Measurements from ENCODE around the gene TBC1D14. TPM values are rescaled to one million over a fixed set of nuclear protein-coding genes. Genes with fewer than 3 reads are reported as not detected.

TBC1D14 gene
- total RNA-seq, 1 donor from 2014 or later, result 103 TPM

DNA sequence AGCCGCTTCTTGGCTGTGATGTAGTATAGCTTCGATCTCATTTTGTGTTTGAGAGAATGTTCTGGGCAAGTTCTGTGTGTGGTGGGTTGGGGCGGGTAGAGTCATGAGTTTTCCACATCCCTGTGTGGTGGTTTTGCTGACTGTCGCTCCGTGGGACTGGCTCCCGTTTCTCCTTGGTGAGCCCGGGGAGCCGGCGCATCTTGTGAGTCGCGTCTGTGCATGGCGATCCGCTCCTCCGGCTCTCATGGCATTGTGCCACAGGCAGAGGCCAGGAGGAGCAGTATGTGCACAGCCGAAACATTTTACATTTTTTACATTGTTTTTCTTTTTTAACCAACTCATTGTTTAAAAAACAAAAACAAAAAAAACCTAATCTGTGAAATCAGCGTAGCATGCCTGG, 27.7 kb upstream of the TBC1D14 start:
- FAIRE-seq (no peak), DNase-seq (ENCODE audit: low read depth) (no peak)
- H3K36me3 ChIP-seq (ENCODE audit: control insufficient read depth, insufficient read depth, low read length), result peaks cover 21% of the 10 kb centered on the region
- TF ChIP-seq, protein P1, sequence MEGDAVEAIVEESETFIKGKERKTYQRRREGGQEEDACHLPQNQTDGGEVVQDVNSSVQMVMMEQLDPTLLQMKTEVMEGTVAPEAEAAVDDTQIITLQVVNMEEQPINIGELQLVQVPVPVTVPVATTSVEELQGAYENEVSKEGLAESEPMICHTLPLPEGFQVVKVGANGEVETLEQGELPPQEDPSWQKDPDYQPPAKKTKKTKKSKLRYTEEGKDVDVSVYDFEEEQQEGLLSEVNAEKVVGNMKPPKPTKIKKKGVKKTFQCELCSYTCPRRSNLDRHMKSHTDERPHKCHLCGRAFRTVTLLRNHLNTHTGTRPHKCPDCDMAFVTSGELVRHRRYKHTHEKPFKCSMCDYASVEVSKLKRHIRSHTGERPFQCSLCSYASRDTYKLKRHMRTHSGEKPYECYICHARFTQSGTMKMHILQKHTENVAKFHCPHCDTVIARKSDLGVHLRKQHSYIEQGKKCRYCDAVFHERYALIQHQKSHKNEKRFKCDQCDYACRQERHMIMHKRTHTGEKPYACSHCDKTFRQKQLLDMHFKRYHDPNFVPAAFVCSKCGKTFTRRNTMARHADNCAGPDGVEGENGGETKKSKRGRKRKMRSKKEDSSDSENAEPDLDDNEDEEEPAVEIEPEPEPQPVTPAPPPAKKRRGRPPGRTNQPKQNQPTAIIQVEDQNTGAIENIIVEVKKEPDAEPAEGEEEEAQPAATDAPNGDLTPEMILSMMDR (IDR thresholded peaks at IDR 0.05; ENCODE audit: insufficient read depth, low read length, severe bottlenecking), result no peak
- H3K27me3 ChIP-seq (ENCODE audit: control insufficient read depth, insufficient read depth, low read length), result no peaks in the 10 kb centered on the region
- no peak overlapping the region for H3K4me3 ChIP-seq (ENCODE audit: low read depth, low read length)

DNA sequence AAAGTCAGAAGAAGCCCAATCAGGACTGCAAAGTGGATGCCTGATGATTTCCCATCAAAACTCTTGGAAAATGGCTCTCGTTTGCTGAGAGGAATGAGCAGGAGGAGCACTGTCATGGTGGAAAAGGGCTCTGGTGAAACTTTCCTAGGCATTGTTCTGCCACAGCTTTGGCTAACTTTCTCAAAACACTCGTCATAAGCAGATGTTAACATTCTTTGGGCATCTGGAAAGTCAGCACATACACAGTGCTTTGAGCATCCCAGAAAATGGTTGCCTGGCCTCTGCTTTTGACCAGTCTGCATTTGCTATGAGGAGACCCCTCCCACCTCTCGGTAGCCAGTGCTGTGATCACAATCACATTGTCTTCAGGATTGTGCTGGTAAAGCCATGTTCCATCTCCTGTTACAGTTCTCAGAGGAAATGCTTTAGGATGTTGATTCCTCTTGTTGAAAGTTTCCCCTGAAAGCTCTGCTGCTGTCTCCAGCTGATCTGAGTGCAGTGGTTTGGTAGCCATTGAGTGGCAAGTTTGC, 25.2 kb upstream of the TBC1D14 start:
- H3K27me3 ChIP-seq (ENCODE audit: control insufficient read depth, insufficient read depth, low read length), result no peaks in the 10 kb centered on the region
- FAIRE-seq (no peak), DNase-seq (ENCODE audit: low read depth) (no peak)
- peaks cover 12% of the 10 kb centered on the region for H3K36me3 ChIP-seq (ENCODE audit: control insufficient read depth, insufficient read depth, low read length)
- no peak overlapping the region for H3K4me3 ChIP-seq (ENCODE audit: low read depth, low read length)
- TF ChIP-seq, protein P1 (IDR thresholded peaks at IDR 0.05; ENCODE audit: insufficient read depth, low read length, severe bottlenecking), result no peak

DNA sequence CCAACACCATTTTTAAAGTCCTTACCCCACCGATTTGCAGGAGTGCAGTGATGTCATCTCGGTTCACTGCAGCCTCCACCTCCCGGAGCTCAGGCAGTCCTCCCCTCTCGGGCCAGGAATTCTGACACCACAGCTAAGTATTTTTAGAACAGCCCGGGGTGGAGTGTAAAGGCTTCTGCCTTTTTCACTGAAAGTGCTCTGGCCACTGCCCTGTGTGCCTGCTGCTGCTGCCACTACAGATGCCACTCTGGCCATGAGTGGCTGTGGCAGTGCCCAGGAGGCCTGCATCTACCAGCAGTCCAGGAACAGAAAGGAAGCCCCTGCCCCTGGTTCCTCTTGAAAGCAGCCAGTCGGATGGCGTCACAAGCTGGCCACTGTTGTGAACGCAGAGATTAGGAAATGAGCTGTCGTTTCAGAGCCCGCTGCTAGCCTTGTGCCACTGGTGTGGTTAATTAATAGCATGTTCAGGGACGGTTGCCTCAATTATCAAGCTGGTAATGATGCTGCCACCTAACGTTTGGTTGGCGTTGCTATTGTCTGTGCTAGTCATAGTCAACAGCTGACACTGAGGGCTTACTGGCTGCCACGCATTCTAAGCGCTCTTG, 23.6 kb upstream of the TBC1D14 start:
- DNase-seq (ENCODE audit: low read depth) (peak; percentile 48), FAIRE-seq (no peak)
- TF ChIP-seq, protein P1 (IDR thresholded peaks at IDR 0.05; ENCODE audit: insufficient read depth, low read length, severe bottlenecking), result peak; percentile 57
- H3K4me3 ChIP-seq (ENCODE audit: low read depth, low read length), result no peak overlapping the region
- H3K27me3 ChIP-seq (ENCODE audit: control insufficient read depth, insufficient read depth, low read length), result no peaks in the 10 kb centered on the region
- H3K36me3 ChIP-seq (ENCODE audit: control insufficient read depth, insufficient read depth, low read length), result peaks cover 8% of the 10 kb centered on the region

DNA sequence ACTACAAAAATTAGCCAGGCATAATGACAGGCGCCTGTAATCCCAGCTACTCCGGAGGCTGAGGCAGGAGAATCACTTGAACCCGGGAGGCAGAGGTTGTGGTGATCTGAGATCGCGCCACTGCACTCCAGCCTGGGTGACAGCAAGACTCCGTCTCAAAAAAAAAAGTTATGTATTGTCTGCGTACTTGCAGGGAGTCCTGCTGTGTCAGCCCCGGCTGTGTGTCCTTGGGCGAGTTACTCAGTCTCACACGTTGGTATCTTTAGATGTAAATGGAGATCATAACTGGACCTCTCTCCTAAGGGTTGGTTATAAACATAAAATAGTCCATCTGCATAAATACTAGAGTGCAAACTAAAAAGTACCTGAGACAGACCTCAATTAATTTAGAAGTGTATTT, 22.7 kb upstream of the TBC1D14 start:
- DNase-seq (ENCODE audit: low read depth) (no peak), FAIRE-seq (no peak)
- Histone ChIP-seq H3K36me3 (ENCODE audit: control insufficient read depth, insufficient read depth, low read length) (peaks cover under 1% of the 10 kb centered on the region), H3K4me3 (ENCODE audit: low read depth, low read length) (no peak overlapping the region), H3K27me3 (ENCODE audit: control insufficient read depth, insufficient read depth, low read length) (no peaks in the 10 kb centered on the region)
- TF ChIP-seq, protein P1 (IDR thresholded peaks at IDR 0.05; ENCODE audit: insufficient read depth, low read length, severe bottlenecking), result no peak

DNA sequence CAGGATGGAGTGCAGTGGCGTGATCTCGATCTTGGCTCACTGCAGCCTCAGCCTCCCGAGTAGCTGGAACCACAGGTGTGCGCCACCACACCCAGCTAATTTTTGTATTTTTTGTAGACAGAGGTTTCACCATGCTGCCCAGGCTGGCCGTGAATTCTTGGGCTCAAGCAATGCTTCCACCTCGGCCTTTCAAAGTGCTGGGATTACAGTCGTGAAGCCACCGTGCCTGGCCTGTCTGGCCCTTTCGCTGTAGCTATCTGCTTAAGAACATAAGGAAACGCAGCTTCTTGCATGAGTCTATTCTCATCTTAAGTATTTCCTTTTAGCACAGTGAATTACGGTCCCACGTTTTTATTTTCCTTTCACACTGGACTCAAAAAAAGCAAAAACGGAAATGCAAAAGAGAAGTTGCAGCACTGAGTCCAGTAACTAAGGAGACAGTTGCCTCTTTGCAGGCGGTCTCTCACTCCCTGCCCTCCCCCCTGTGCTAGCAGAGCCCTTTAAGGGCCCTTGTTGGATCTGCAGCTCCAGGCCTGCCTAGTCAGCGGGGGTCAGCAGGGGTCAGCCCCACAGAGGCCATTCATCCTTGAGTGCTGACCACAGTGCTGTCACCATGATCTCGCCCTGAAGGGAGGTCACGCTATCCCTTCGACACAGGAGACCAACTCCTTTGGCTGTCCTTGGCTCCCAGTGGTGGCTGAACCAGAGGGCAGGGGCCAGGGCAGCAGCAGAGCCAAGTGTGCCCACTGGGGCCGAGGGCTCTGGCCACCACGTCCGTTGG, 21.8 kb upstream of the TBC1D14 start:
- FAIRE-seq, result no peak
- Histone ChIP-seq H3K4me3 (ENCODE audit: low read depth, low read length) (no peak overlapping the region), H3K27me3 (ENCODE audit: control insufficient read depth, insufficient read depth, low read length) (no peaks in the 10 kb centered on the region), H3K36me3 (ENCODE audit: control insufficient read depth, insufficient read depth, low read length) (no peaks in the 10 kb centered on the region)
- no peak for DNase-seq (ENCODE audit: low read depth)
- TF ChIP-seq, protein P1 (IDR thresholded peaks at IDR 0.05; ENCODE audit: insufficient read depth, low read length, severe bottlenecking), result no peak
